HCT116 (cell line): ENCODE results near the gene PTPRQ.

ENCODE experiments used
- ELF1 ChIP-seq: IDR thresholded peaks from 2 replicates; pipeline ENCODE4 v1.6.1; 2012; ENCODE audit warnings: low read depth, borderline replicate concordance
- EZH2 ChIP-seq: fragments of 200-600 bp; sonication (generic); IDR thresholded peaks from 2 replicates; pipeline ENCODE4 v1.6.1; 2017; ENCODE audit warnings: antibody characterized with exemption, mixed run types
- EZH2phosphoT487 ChIP-seq: fragments of 200-600 bp; IDR thresholded peaks from 2 replicates; pipeline ENCODE4 v1.6.1; 2018; ENCODE audit warnings: antibody characterized with exemption, borderline replicate concordance
- FOSL1 ChIP-seq: IDR thresholded peaks from 2 replicates; pipeline ENCODE4 v1.6.1; 2012; ENCODE audit warnings: low read depth
- JUND ChIP-seq: IDR thresholded peaks from 2 replicates; pipeline ENCODE4 v1.6.1; 2012
- POLR2A ChIP-seq: IDR thresholded peaks from 2 replicates; pipeline ENCODE4 v1.7.0; 2011; ENCODE audit warnings: borderline replicate concordance; ENCODE audit not compliant: insufficient read depth, insufficient read length; ENCODE audit errors: extremely low read depth
- POLR2AphosphoS5 ChIP-seq: IDR thresholded peaks from 2 replicates; pipeline ENCODE4 v1.6.1; 2011; ENCODE audit warnings: mild to moderate bottlenecking, low read depth, low read length, moderate library complexity
- SP1 ChIP-seq: IDR thresholded peaks from 2 replicates; pipeline ENCODE4 v1.6.1; 2012; ENCODE audit warnings: low read depth
- TCF7L2 ChIP-seq: IDR thresholded peaks from 2 replicates; pipeline ENCODE4 v1.7.0; 2011; ENCODE audit warnings: borderline replicate concordance, inconsistent platforms; ENCODE audit not compliant: insufficient read depth, insufficient read length; ENCODE audit errors: extremely low read depth
- YY1 ChIP-seq: IDR thresholded peaks from 2 replicates; pipeline ENCODE4 v1.6.1; 2011; ENCODE audit warnings: low read length, low read depth, moderate library complexity, mild to moderate bottlenecking; ENCODE audit not compliant: insufficient replicate concordance; ENCODE audit errors: extremely low read depth
- ZNF274 ChIP-seq: fragments of 200-500 bp; sonication (Bioruptor generic); IDR thresholded peaks from 2 replicates; pipeline ENCODE4 v1.6.1; 2014; ENCODE audit warnings: mild to moderate bottlenecking, low read depth, low read length, inconsistent platforms
- TF ChIP-seq, protein P1 (sequence below), 3 experiments: fragments of 200-600 bp in 1 of 3; sonication (generic) in 1 of 3; IDR thresholded peaks in 2 of 3; conservative IDR thresholded peaks in 1 of 3; 2 replicates each; pipeline ENCODE4 v1.5.1; 2012 to 2017; ENCODE audit warnings: low read depth in 2 of 3, low read length in 2 of 3, antibody characterized with exemption in 1 of 3, borderline replicate concordance in 1 of 3, control low read depth in 1 of 3, mild to moderate bottlenecking in 1 of 3, mixed read lengths in 1 of 3, mixed run types in 1 of 3, moderate library complexity in 1 of 3; ENCODE audit not compliant: insufficient read depth in 1 of 3
- TF ChIP-seq, protein P2 (sequence below): IDR thresholded peaks from 2 replicates; pipeline ENCODE4 v1.6.1; 2012
- TF ChIP-seq, protein P3 (sequence below): IDR thresholded peaks from 2 replicates; pipeline ENCODE4 v1.6.1; 2012; ENCODE audit warnings: low read depth

DNA sequence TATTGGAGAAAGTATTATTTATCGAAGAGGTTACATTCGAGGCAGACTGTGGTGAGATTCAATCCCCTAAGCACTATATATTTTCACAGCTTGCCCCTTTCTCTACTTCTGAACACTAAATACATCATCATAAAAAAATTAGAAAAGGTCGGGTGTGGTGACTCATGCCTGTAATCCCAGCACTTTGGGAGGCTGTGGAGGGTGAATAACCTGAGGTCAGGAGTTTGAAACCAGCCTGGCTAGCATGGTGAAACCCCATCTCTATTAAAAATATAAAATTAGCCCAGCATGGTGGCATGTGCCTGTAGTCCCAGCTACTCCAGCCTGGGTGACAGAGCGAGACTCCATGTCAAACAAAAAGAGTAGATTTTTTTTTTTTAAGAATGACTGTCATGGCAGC is 192.8 kb downstream of the PTPRQ start:
- TF ChIP-seq POLR2A: no peak
- TF ChIP-seq, protein P1, sequence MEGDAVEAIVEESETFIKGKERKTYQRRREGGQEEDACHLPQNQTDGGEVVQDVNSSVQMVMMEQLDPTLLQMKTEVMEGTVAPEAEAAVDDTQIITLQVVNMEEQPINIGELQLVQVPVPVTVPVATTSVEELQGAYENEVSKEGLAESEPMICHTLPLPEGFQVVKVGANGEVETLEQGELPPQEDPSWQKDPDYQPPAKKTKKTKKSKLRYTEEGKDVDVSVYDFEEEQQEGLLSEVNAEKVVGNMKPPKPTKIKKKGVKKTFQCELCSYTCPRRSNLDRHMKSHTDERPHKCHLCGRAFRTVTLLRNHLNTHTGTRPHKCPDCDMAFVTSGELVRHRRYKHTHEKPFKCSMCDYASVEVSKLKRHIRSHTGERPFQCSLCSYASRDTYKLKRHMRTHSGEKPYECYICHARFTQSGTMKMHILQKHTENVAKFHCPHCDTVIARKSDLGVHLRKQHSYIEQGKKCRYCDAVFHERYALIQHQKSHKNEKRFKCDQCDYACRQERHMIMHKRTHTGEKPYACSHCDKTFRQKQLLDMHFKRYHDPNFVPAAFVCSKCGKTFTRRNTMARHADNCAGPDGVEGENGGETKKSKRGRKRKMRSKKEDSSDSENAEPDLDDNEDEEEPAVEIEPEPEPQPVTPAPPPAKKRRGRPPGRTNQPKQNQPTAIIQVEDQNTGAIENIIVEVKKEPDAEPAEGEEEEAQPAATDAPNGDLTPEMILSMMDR (IDR thresholded peaks at IDR 0.05 in 2 of 3, conservative IDR thresholded peaks at IDR 0.05 in 1 of 3; ENCODE audit: borderline replicate concordance in 1 of 3, insufficient read depth in 1 of 3, low read depth in 2 of 3, low read length in 2 of 3): no peak
- TF ChIP-seq ZNF274: no peak
- no peak for TF ChIP-seq TCF7L2
- TF ChIP-seq JUND: no peak
- TF ChIP-seq, protein P2, sequence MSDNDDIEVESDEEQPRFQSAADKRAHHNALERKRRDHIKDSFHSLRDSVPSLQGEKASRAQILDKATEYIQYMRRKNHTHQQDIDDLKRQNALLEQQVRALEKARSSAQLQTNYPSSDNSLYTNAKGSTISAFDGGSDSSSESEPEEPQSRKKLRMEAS: no peak
- TF ChIP-seq ELF1: no peak
- no peak for TF ChIP-seq YY1
- TF ChIP-seq, protein P3, sequence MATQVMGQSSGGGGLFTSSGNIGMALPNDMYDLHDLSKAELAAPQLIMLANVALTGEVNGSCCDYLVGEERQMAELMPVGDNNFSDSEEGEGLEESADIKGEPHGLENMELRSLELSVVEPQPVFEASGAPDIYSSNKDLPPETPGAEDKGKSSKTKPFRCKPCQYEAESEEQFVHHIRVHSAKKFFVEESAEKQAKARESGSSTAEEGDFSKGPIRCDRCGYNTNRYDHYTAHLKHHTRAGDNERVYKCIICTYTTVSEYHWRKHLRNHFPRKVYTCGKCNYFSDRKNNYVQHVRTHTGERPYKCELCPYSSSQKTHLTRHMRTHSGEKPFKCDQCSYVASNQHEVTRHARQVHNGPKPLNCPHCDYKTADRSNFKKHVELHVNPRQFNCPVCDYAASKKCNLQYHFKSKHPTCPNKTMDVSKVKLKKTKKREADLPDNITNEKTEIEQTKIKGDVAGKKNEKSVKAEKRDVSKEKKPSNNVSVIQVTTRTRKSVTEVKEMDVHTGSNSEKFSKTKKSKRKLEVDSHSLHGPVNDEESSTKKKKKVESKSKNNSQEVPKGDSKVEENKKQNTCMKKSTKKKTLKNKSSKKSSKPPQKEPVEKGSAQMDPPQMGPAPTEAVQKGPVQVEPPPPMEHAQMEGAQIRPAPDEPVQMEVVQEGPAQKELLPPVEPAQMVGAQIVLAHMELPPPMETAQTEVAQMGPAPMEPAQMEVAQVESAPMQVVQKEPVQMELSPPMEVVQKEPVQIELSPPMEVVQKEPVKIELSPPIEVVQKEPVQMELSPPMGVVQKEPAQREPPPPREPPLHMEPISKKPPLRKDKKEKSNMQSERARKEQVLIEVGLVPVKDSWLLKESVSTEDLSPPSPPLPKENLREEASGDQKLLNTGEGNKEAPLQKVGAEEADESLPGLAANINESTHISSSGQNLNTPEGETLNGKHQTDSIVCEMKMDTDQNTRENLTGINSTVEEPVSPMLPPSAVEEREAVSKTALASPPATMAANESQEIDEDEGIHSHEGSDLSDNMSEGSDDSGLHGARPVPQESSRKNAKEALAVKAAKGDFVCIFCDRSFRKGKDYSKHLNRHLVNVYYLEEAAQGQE: no peak
- TF ChIP-seq EZH2: no peak
- no peak for TF ChIP-seq POLR2AphosphoS5
- no peak for TF ChIP-seq EZH2phosphoT487
- TF ChIP-seq FOSL1: no peak
- no peak for TF ChIP-seq SP1
